Neural crest cell (in vitro differentiated cells): ENCODE data around the gene METTL13. TPM values are rescaled to one million over a fixed set of nuclear protein-coding genes. Genes with fewer than 3 reads are reported as not detected.

Experiments
- DNase-seq: peaks from one replicate; pipeline ENCODE4 v3.0.0; 2021; ENCODE audit warnings: low read depth, mixed read lengths, low spot score
- H3K27ac Mint-ChIP-seq: one replicate; pipeline ENCODE4 v1.8.0; 2021; ENCODE audit warnings: mild to moderate bottlenecking, mixed read lengths; ENCODE audit not compliant: unreplicated experiment
- H3K27me3 Mint-ChIP-seq: 2 replicates; pipeline ENCODE4 v1.8.0; 2021; ENCODE audit warnings: low read depth, mild to moderate bottlenecking, mixed read lengths
- H3K36me3 Mint-ChIP-seq: 2 replicates; pipeline ENCODE4 v1.8.0; 2021; ENCODE audit warnings: low read depth, mild to moderate bottlenecking, mixed read lengths
- H3K4me1 Mint-ChIP-seq: 2 replicates; pipeline ENCODE4 v1.8.0; 2021; ENCODE audit warnings: mixed read lengths
- H3K4me3 Mint-ChIP-seq: one replicate; pipeline ENCODE4 v1.8.0; 2021; ENCODE audit warnings: mild to moderate bottlenecking, mixed read lengths
- H3K9me3 Mint-ChIP-seq: 2 replicates; pipeline ENCODE4 v1.8.0; 2021; ENCODE audit warnings: mixed read lengths
- total RNA-seq: library from RNA; stranded (reverse); gene quantifications from 2 replicates; pipeline ENCODE4 v1.2.1, GENCODE V29; 2021
- TF ChIP-seq, protein P1 (sequence below): fragments of 200-600 bp; sonication (generic); conservative IDR thresholded peaks from 2 replicates; pipeline ENCODE4 v1.5.0; 2021; ENCODE audit warnings: antibody characterized with exemption, mild to moderate bottlenecking

The METTL13 gene
- total RNA-seq, 1 donor from 2014 or later, result 35.6 TPM

DNA sequence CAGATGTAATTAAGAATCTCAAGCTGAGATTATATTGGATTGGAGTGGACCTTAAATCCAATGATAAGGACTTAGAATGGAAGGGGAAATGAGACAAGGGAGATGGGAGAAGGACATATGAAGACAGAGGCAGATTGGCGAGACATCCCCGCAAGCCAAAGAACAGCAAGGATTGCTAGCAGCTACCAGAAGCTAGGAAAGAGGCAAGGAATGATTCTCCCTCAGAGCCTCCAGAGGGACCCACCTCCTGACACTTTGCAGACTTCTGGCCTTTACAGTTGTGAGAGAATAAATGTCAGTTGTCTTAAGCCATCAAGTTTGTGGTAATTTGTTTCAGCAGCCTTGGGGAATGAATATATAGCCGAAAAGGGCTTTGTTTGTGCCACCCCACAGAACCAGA, 20.7 kb downstream of the METTL13 start:
- DNase-seq, result no peak
- Mint-ChIP-seq H3K27me3 (no peaks in the 10 kb centered on the region), H3K36me3 (no peaks in the 10 kb centered on the region), H3K4me3 (no peak overlapping the region), H3K4me1 (no peaks in the 10 kb centered on the region), H3K9me3 (no peaks in the 10 kb centered on the region), H3K27ac (no peak overlapping the region)
- TF ChIP-seq, protein P1, sequence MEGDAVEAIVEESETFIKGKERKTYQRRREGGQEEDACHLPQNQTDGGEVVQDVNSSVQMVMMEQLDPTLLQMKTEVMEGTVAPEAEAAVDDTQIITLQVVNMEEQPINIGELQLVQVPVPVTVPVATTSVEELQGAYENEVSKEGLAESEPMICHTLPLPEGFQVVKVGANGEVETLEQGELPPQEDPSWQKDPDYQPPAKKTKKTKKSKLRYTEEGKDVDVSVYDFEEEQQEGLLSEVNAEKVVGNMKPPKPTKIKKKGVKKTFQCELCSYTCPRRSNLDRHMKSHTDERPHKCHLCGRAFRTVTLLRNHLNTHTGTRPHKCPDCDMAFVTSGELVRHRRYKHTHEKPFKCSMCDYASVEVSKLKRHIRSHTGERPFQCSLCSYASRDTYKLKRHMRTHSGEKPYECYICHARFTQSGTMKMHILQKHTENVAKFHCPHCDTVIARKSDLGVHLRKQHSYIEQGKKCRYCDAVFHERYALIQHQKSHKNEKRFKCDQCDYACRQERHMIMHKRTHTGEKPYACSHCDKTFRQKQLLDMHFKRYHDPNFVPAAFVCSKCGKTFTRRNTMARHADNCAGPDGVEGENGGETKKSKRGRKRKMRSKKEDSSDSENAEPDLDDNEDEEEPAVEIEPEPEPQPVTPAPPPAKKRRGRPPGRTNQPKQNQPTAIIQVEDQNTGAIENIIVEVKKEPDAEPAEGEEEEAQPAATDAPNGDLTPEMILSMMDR, result no peak

DNA sequence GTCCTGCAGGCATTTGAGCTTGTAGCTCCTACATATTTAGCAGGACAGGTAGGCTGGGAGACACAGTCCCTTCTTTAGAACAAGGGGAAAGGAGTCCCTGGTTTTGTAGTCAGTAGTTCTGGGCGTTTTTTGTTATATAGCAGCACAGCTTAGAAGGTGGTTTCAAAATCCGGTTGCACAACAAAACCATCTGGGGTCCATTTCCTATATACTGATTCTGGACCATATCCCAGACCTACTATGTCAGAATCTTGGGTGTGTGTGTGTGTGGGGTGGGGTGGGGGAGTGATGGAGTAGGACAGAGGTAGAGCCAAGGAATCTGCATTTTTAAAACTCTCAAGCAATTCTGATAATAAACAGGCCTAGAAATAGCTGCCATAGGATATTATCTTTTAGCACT, 21.6 kb downstream of the METTL13 start:
- TF ChIP-seq, protein P1, result no peak
- no peak for DNase-seq
- H3K4me3 Mint-ChIP-seq, result no peak overlapping the region
- H3K36me3 Mint-ChIP-seq, result no peaks in the 10 kb centered on the region
- H3K27me3 Mint-ChIP-seq, result no peaks in the 10 kb centered on the region
- peaks cover 5% of the 10 kb centered on the region for H3K4me1 Mint-ChIP-seq
- H3K9me3 Mint-ChIP-seq, result no peaks in the 10 kb centered on the region
- H3K27ac Mint-ChIP-seq, result no peak overlapping the region

DNA sequence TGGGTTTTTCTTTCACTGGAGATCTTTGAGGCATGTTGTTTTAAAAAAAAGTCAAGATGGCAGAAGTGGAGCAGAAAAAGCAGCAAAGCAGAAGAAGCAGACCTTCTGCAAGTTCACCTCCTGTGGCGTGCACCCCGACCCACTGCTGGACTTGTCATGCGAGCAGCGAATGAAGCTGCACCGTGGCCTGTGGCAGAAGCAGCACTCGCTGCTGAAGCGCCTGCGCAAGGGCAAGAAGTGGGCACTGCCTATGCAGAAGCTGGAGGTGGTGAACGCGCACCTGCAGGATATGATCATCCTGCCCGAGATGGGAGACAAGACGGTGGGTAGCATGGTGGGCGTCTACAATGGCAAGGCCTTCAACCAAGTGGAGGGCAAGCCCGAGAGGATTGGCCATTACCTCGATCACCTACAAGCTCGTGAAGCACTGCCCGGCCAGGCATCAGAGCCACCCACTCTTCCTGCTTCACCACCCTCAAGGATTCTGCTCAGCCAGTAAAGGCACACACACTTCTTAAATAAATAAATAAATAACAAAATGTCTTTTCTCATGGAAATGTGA, 22.1 kb downstream of the METTL13 start:
- DNase-seq, result no peak
- Mint-ChIP-seq H3K27ac (no peak overlapping the region), H3K4me1 (peaks cover 5% of the 10 kb centered on the region), H3K36me3 (no peaks in the 10 kb centered on the region), H3K4me3 (no peak overlapping the region), H3K9me3 (no peaks in the 10 kb centered on the region), H3K27me3 (no peaks in the 10 kb centered on the region)
- TF ChIP-seq, protein P1, result no peak

DNA sequence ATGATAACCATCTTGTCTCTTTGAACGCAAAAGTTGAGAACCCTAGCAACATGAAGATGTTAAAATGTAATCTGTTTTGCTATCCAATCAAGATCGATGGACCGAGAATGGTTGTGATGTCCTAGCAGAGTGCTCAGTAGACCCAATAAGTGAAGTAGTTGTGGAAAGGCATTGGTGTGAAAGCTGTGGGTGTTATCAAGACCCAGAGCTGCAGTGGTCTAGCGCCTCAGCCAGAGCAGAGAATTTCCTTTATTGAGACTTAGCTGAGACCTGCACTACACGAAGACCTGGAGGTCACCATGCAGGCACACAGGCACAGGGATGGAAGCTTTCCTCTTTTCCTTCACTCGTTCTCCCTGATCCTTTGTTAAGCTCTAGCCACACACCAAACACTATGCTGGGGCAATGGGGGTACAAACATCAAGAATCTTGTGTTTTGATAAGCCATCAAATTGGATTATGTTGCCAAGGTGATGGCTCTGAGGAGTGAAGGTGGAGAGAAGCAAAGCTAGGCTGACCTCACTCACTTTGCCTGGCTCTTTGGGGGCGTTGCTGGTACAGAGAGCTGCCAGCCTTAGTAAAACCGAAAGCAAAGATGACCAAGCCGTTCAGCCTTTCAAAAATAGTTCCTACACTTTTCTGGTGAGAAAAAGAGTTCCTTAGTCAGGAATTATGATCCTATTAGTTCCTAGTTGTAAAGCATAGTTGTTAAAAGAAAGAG, 24.1 kb downstream of the METTL13 start:
- DNase-seq, result no peak
- H3K9me3 Mint-ChIP-seq, result no peaks in the 10 kb centered on the region
- no peak overlapping the region for H3K4me3 Mint-ChIP-seq
- H3K36me3 Mint-ChIP-seq, result no peaks in the 10 kb centered on the region
- peaks cover 5% of the 10 kb centered on the region for H3K4me1 Mint-ChIP-seq
- H3K27ac Mint-ChIP-seq, result no peak overlapping the region
- no peaks in the 10 kb centered on the region for H3K27me3 Mint-ChIP-seq
- TF ChIP-seq, protein P1, result no peak

DNA sequence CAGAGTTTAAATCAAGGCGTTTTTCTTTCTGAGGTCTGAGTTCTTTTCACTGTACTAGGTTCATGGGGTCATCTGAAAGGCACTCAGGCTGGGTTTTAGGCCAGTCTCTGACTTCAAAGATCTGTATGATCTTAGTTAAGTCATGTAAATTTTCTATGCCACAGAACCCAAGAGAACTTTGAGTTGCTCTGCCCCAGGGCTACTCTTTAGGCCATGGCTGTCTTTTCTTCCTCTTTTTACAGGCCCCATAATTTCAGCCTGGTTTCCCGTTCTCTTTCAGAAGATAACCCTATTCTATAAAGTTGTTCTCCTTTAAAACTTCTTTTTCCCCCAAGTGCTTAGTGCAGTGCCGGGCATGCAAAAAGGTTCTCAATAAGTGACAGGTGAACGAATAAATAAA, 26.1 kb downstream of the METTL13 start:
- peaks cover 5% of the 10 kb centered on the region for H3K4me1 Mint-ChIP-seq
- TF ChIP-seq, protein P1, result no peak
- no peak for DNase-seq
- no peak overlapping the region for H3K4me3 Mint-ChIP-seq
- H3K36me3 Mint-ChIP-seq, result no peaks in the 10 kb centered on the region
- no peak overlapping the region for H3K27ac Mint-ChIP-seq
- H3K9me3 Mint-ChIP-seq, result no peaks in the 10 kb centered on the region
- no peaks in the 10 kb centered on the region for H3K27me3 Mint-ChIP-seq
